Measurements from ENCODE around the gene SLC9A9.
A peak's percentile ranks its signal among the peaks of the same experiment; 100 is the strongest.

SLC9A9 gene

GRCh38 chr3:143535994-143536784 lies 312.1 kb downstream of the SLC9A9 start:
- DNase-seq, result no peak

DNA sequence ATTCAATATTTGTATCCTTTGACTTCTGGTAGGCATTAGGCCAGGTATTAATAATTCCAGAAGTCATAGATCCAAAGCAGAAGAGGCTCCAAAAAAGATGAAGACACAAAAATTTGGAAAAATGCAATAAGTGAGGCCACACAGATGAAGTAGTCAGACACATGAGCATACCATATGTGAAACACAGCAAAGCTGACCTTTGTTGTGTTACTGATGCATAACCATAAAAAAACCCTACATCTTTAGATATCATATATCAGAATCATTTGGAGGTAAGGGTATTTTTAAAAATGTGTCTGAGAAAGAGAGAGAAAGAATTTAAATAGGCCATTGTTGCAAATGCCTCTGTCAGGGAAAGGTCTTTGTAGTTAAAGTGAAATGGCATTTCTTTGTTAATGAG lies 314.9 kb downstream of the SLC9A9 start:
- no peak for DNase-seq

DNA sequence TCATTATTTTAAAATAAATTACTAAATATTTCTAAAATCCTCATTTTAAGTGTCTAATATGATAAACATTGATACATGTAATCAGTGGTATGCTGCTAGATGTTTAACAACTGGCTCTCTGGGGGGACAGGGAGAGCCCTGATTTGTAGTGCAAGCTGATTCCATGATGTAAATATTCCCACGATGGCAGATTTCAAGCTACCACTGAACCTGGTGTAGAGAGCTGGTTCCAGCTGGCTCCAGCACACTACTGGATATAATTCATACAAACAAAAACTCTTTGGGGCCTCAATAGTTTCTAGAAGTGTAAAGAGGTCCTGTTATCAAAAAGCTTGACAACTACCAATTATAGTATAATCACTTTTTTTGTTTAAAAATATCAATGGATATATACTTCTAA lies 316.2 kb downstream of the SLC9A9 start:
- DNase-seq, result no peak

GRCh38 chr3:143531101-143531500 lies 317.2 kb downstream of the SLC9A9 start:
- DNase-seq, result no peak

DNA sequence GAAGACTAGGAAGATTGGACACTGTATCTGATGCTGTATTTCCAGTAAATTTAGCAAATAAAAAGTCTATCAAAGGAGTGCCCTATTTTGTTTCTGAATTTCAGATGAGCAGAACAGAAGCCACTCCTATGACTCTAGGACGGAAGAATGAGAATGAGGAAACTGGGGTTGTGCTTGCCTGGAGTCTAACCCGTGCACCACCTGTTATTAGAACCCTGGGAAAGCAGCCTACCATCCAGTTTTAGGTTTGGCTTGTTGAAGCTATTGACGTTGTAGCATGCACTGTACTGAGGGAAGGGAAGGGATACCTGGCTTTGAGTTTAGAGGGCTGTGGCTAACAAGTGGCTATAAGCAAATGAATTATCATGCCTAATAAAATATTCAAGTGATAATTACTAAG lies 318.5 kb downstream of the SLC9A9 start:
- no peak for DNase-seq

GRCh38 chr3:143529018-143529478 lies 319.2 kb downstream of the SLC9A9 start:
- no peak for DNase-seq

- DNase-seq, result peak; percentile 26
Observed at GRCh38 chr3:143526011-143526545, 322.2 kb downstream of the SLC9A9 start.

GRCh38 chr3:143525408-143525807 lies 322.9 kb downstream of the SLC9A9 start:
- peak; percentile 51 for DNase-seq

- no peak for DNase-seq
Observed at GRCh38 chr3:143521803-143522202, 326.5 kb downstream of the SLC9A9 start.

DNA sequence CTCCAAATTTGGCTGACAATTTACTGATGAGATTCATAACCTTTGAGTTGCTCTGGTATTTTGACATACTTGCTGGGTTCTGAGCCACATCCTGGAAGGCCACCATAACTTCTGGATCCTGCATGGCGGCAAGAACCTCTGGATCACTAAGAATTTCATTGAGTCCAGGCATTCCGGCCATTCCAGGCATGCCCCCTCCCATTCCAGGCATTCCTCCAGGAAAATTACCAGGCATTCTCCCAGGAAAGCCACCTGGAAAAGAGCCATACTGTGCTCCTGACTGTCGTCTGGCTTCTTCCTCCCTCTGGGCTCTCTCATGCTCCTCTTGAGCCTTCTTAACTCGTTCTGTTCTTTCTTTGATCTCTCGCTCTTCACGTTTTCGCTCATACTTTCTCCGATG lies 331.1 kb downstream of the SLC9A9 start:
- DNase-seq, result peak; percentile 40

GRCh38 chr3:143514874-143515273 lies 333.4 kb downstream of the SLC9A9 start:
- no peak for DNase-seq

DNA sequence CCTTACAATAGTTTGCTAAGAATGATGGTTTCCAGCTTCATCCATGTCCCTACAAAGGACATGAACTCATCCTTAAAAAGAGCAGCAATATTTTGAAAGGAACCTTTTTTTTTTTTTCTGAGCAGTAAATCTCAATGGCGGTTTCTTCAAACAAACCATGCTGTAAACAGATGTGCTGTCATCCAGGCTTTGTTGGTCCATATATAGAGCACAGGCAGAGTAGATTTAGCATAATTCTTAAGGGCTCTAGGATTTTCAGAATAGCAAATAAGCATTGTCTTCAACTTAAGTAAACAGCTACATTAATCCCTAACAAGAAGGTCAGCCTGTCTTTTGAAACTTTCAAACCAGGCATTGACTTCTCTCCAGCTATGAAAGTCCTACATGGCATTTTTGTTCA lies 334.2 kb downstream of the SLC9A9 start:
- DNase-seq, result no peak

DNA sequence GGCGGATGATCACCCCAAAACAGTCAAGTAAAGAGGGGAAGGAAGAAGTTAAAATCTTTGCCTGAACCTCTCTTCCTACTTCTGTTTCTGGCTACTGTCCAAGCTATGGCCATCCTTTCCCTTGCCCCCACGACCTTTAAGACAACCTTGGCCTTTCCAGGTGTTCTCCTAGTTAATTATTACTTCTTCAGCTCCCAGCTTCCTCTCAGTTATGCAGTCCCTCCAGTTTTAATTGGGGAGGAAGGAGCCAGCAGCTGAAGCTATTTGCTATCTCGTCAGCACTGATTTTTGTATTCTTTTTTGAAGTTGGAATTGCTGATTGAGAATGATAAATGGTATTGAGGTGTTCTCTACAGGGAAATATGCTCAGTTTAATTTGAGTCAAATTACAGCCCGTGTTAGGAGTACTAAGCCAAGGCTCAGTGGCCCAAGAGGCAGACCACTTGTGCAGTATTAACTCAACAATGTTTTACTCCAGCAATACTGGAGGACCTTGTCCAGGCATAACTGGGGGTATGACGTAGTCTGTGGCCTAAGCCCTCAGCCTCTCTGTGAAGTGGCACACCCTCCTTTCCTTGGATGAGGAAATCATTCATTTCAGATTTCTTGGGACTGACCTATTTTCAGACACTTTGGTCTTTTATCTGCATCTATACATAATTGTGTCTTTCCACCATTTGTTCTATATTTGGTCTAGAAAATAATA lies 336.9 kb downstream of the SLC9A9 start:
- DNase-seq, result no peak

DNA sequence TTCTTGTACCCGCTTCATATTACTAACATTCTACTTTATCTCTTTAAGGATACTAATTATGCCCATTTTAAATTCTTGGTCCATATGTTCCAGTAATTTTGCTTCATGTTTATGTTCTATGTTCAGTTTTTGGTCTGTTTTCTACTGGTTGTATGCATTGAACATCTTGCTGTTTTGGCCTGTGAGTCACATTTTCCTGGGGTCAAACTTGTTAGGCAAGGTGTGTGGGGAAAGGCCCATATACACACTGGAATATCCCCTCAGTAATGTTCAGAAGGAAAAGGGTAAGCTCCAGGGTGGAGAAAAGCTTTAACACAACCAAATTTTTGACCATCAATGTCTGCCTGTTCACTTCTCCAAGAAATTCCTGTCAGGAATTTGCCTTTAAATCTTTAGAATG lies 337.7 kb downstream of the SLC9A9 start:
- no peak for DNase-seq

- peak; percentile 78 for DNase-seq
Observed at GRCh38 chr3:143507735-143508580, 340.3 kb downstream of the SLC9A9 start.

DNA sequence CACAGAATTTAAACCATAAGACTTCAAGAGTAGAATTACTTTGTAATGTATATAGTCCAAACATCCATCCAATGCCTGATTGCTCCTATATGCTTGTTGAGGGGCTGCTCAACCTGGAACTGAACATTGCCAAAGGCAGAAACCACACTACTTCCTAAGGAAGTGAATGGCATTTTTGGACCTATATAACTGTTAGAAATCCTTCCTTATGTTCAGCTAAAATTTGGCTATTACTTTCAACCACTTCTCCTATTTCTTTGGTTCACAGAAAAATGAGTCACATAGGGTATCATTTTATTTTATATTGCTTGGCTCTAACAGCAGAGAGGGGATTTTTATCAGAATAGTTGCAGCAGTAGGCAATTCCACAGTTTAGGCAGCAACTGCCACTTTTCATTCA lies 342.1 kb downstream of the SLC9A9 start:
- DNase-seq, result no peak

DNA sequence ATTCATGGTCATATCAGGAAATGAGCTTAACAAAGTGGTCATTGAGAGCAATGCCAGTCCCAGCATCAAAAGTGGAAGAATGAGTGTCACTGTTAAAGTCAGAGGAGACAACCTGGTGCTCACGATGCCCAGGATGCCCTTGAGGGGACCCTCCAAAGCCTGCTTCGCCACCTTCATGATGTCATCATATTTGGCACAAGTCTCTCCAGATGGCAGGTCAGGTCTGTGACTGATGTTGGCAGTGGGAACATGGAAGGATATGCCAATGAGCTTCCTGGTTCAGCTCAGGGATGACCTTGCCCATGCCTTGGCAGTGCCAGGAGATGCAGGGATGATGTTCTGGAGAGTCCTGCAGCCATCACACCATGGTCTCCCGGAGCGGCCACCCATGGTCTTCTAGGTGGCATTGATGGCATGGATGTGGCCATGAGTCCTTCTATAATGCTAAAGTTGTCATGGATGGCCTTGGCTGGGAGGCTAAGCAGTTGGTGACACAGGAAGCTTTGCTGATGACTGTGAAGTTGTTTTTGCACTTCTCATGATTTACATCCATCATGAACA lies 344.9 kb downstream of the SLC9A9 start:
- no peak for DNase-seq

DNA sequence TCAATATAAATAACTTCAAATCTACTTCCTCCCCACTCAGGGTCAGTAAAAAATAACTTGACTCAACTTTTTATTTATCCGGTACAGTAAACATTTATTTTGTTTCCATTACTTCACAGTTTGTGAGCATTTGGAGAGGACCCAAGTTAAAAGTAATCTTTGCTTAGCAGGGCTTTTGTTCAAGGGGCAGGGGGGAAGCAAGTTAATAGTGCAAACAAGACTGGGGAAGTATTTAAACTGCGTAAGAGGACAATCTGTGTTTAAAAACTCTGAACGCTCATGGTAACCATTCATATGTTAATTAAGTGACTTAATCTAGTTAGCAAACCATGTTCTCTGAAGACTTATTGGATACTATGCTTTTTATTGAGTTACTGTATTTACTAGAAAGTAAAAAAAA lies 346.2 kb downstream of the SLC9A9 start:
- DNase-seq, result no peak

GRCh38 chr3:143497382-143497781 lies 350.9 kb downstream of the SLC9A9 start:
- no peak for DNase-seq

- no peak for DNase-seq
Observed at GRCh38 chr3:143496191-143496590, 352.1 kb downstream of the SLC9A9 start.

GRCh38 chr3:143495527-143495926 lies 352.7 kb downstream of the SLC9A9 start:
- DNase-seq, result no peak

DNA sequence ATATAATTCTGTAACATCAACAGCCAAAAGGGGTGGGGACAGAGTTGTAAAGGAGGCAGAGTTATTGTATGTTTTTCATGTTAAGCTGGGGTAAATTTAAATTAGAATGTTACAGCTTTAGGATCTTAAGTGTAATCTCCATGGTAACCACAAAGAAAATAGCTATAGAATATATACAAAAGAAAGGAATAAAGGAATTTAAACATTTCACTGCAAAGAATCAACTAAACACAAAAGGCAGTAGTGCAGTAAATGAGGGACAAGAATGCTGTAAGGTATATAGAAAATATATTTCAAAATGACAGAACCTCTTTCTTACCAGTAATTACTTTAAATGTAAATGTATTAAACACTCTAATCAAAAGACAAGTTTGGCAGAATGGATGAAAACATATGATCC lies 361.7 kb downstream of the SLC9A9 start:
- DNase-seq, result no peak
